Measurements from ENCODE around the gene FSTL3. TPM values are rescaled to one million over a fixed set of nuclear protein-coding genes. Genes with fewer than 3 reads are reported as not detected.
"Not testable (repeated sequence)": the region's sequence is repeated elsewhere in the genome, so short reads cannot be mapped to it uniquely, and the experiment has no call there.

Gene FSTL3
- total RNA-seq, 1 donor from 2014 or later, result 108 TPM

GRCh38 chr19:658916-659839 is 17.0 kb upstream of the FSTL3 start:
- intact Hi-C loops (cut with DNase I), result no loop called here
- DNase-seq (ENCODE audit: low spot score), result no peak

GRCh38 chr19:660793-661426 is 15.3 kb upstream of the FSTL3 start:
- ATAC-seq (no peak), DNase-seq (ENCODE audit: low spot score) (no peak)
- intact Hi-C loops (cut with DNase I), result no loop called here

More at GRCh38 chr19:658916-659839, 17.0 kb upstream of the FSTL3 start:
- no peak for ATAC-seq

GRCh38 chr19:661427-662196 is 14.6 kb upstream of the FSTL3 start:
- DNase-seq (ENCODE audit: low spot score) (no peak), ATAC-seq (no peak)
- intact Hi-C loops (cut with DNase I), result no loop called here

GRCh38 chr19:662207-662961 is 13.8 kb upstream of the FSTL3 start:
- no peak for DNase-seq (ENCODE audit: low spot score)
- intact Hi-C loops (cut with DNase I), result no loop called here

GRCh38 chr19:662962-663681 is 13.1 kb upstream of the FSTL3 start, which contains the start of gene RNF126:
Gene RNF126 (minus strand): TSS chr19:663214. CDS start chr19:663121, 93 bp downstream.
- intact Hi-C loops (cut with DNase I), result no loop called here
- DNase-seq (ENCODE audit: low spot score) (peak; percentile 95), ATAC-seq (peak; percentile 88)

More at GRCh38 chr19:662207-662961, 13.8 kb upstream of the FSTL3 start:
- ATAC-seq, result no peak

GRCh38 chr19:663682-664117 is 12.5 kb upstream of the FSTL3 start:
- intact Hi-C loops (cut with DNase I), result loop anchor here (2.0 kb wide), 1 partner anchor 71 kb away; no protein-coding TSS in a partner anchor
- DNase-seq (ENCODE audit: low spot score), result no peak
- ATAC-seq, result peak; percentile 53

- peak; percentile 65 for ATAC-seq
- intact Hi-C loops (cut with DNase I), result loop anchor here (2.0 kb wide), 1 partner anchor 70 kb away; no protein-coding TSS in a partner anchor
- peak; percentile 91 for DNase-seq (ENCODE audit: low spot score)
Observed at GRCh38 chr19:664913-665443, 11.2 kb upstream of the FSTL3 start.

- DNase-seq (ENCODE audit: low spot score); ATAC-seq; intact Hi-C loops (cut with DNase I): not testable (repeated sequence)
Observed at GRCh38 chr19:666985-667573, 9.1 kb upstream of the FSTL3 start.

GRCh38 chr19:668675-669434 is 7.3 kb upstream of the FSTL3 start:
- intact Hi-C loops (cut with DNase I); DNase-seq (ENCODE audit: low spot score); ATAC-seq: not testable (repeated sequence)

GRCh38 chr19:670609-671075 is 5.5 kb upstream of the FSTL3 start:
- ATAC-seq, result no peak
- intact Hi-C loops (cut with DNase I), result no loop called here
- no peak for DNase-seq (ENCODE audit: low spot score)

GRCh38 chr19:674282-675151 is 1.7 kb upstream of the FSTL3 start:
- ATAC-seq (peak; percentile 48), DNase-seq (ENCODE audit: low spot score) (peak; percentile 80)
- intact Hi-C loops (cut with DNase I), result no loop called here

- ATAC-seq (no peak), DNase-seq (ENCODE audit: low spot score) (no peak)
- intact Hi-C loops (cut with DNase I), result no loop called here
Observed at GRCh38 chr19:676007-676338, 219 bp upstream of the FSTL3 start.

- ATAC-seq, result peak; percentile 27
- peak; percentile 85 for DNase-seq (ENCODE audit: low spot score)
- intact Hi-C loops (cut with DNase I), result no loop called here
Observed at GRCh38 chr19:677201-677600, 1.0 kb downstream of the FSTL3 start.

- DNase-seq (ENCODE audit: low spot score) (no peak), ATAC-seq (no peak)
- intact Hi-C loops (cut with DNase I), result no loop called here
Observed at GRCh38 chr19:677601-678436, 1.6 kb downstream of the FSTL3 start.
